HPDE6-E6E7 (cell line): ENCODE measurements around the gene FRA10AC1.
"Not testable (repeated sequence)": the region's sequence is repeated elsewhere in the genome, so short reads cannot be mapped to it uniquely, and the experiment has no call there.

ENCODE experiments used
- DNase-seq: peaks from one replicate; pipeline ENCODE4 v3.0.0; 2011; ENCODE audit warnings: missing footprints; ENCODE audit errors: extremely low spot score

Gene FRA10AC1

GRCh38 chr10:93703066-93703465 is 674 bp upstream of the FRA10AC1 start:
- no peak for DNase-seq

- no peak for DNase-seq
Observed at GRCh38 chr10:93701866-93702209, 554 bp downstream of the FRA10AC1 start.

GRCh38 chr10:93697207-93697606 is 5.2 kb downstream of the FRA10AC1 start:
- no peak for DNase-seq

GRCh38 chr10:93696582-93696981 is 5.8 kb downstream of the FRA10AC1 start:
- not testable (repeated sequence) for DNase-seq

GRCh38 chr10:93695740-93696139 is 6.7 kb downstream of the FRA10AC1 start:
- no peak for DNase-seq

GRCh38 chr10:93687737-93688136 is 14.7 kb downstream of the FRA10AC1 start:
- DNase-seq = no peak

- peak; percentile 11 for DNase-seq
Observed at GRCh38 chr10:93680412-93681047, 21.9 kb downstream of the FRA10AC1 start.

- DNase-seq = no peak
Observed at GRCh38 chr10:93678805-93679587, 23.4 kb downstream of the FRA10AC1 start.

GRCh38 chr10:93678386-93678785 is 24.0 kb downstream of the FRA10AC1 start:
- DNase-seq = no peak

- no peak for DNase-seq
Observed at GRCh38 chr10:93673791-93674190, 28.6 kb downstream of the FRA10AC1 start.

GRCh38 chr10:93672890-93673289 is 29.5 kb downstream of the FRA10AC1 start:
- DNase-seq = no peak

- no peak for DNase-seq
Observed at GRCh38 chr10:93672022-93672678, 30.2 kb downstream of the FRA10AC1 start.

GRCh38 chr10:93671042-93671441 is 31.4 kb downstream of the FRA10AC1 start:
- no peak for DNase-seq

GRCh38 chr10:93670372-93670771 is 32.0 kb downstream of the FRA10AC1 start:
- DNase-seq = no peak

- DNase-seq = no peak
Observed at GRCh38 chr10:93667795-93668194, 34.6 kb downstream of the FRA10AC1 start.

GRCh38 chr10:93666030-93666429 is 36.4 kb downstream of the FRA10AC1 start:
- DNase-seq = no peak

- DNase-seq = no peak
Observed at GRCh38 chr10:93657757-93658156, 44.6 kb downstream of the FRA10AC1 start.

- DNase-seq = no peak
Observed at GRCh38 chr10:93656155-93656554, 46.2 kb downstream of the FRA10AC1 start.

GRCh38 chr10:93654201-93654600 is 48.2 kb downstream of the FRA10AC1 start:
- DNase-seq = no peak

- DNase-seq = peak; percentile 6
Observed at GRCh38 chr10:93652857-93653256, 49.5 kb downstream of the FRA10AC1 start.

GRCh38 chr10:93639791-93640190 is 62.6 kb downstream of the FRA10AC1 start:
- no peak for DNase-seq

- no peak for DNase-seq
Observed at GRCh38 chr10:93630625-93631557, 71.5 kb downstream of the FRA10AC1 start.
